Activated T-helper 2 cell treated with anti-CD3 and anti-CD28 coated beads, Interferon-gamma antibody, Interleukin-2, Interleukin-4, amounts not matched to agents 10 μg/mL and 5 μg/mL and 100 μg/mL, durations not matched to agents 14 hours and 24 hours and 36 hours (primary cell): Measurements from ENCODE around the gene MRGPRD. TPM values are rescaled to one million over a fixed set of nuclear protein-coding genes. Genes with fewer than 3 reads are reported as not detected.

Experiments
- DNase-seq: peaks from one replicate; pipeline ENCODE4 v3.0.0; 2021; ENCODE audit warnings: low spot score
- H3K27ac Mint-ChIP-seq: one replicate; pipeline ENCODE4 v1.8.0; 2021; ENCODE audit warnings: mixed read lengths
- H3K27me3 Mint-ChIP-seq: one replicate; pipeline ENCODE4 v1.8.0; 2021; ENCODE audit warnings: low read depth, mixed read lengths
- H3K36me3 Mint-ChIP-seq: one replicate; pipeline ENCODE4 v1.8.0; 2021; ENCODE audit warnings: low read depth, mixed read lengths
- H3K4me1 Mint-ChIP-seq: one replicate; pipeline ENCODE4 v1.8.0; 2021; ENCODE audit warnings: low read depth, mixed read lengths
- H3K4me3 Mint-ChIP-seq: one replicate; pipeline ENCODE4 v1.8.0; 2021; ENCODE audit warnings: low read depth, mild to moderate bottlenecking, moderate library complexity, mixed read lengths
- H3K9me3 Mint-ChIP-seq: one replicate; pipeline ENCODE4 v1.8.0; 2021; ENCODE audit warnings: mixed read lengths
- intact Hi-C: fragments of 100-400 bp; cut with micrococcal nuclease; formaldehyde crosslinking; loops from one replicate; pipeline ENCODE4 v1.15.1; 2023
- total RNA-seq: library from RNA; stranded (reverse); gene quantifications from 2 replicates; pipeline ENCODE4 v1.2.3, GENCODE V29; 2022

MRGPRD gene
- total RNA-seq, 1 donor from 2014 or later, result not detected

GRCh38 chr11:68954836-68955606, 25.8 kb downstream of the MRGPRD start:
- no peak for DNase-seq
- Mint-ChIP-seq H3K36me3 (no peaks in the 10 kb centered on the region), H3K27ac (no peak overlapping the region), H3K27me3 (no peaks in the 10 kb centered on the region), H3K4me1 (no peaks in the 10 kb centered on the region), H3K4me3 (no peak overlapping the region), H3K9me3 (no peaks in the 10 kb centered on the region)
- intact Hi-C loops, result no loop called here

- H3K27me3 Mint-ChIP-seq, result no peaks in the 10 kb centered on the region
- intact Hi-C loops, result no loop called here
- H3K4me3 Mint-ChIP-seq, result no peak overlapping the region
- no peak overlapping the region for H3K27ac Mint-ChIP-seq
- H3K4me1 Mint-ChIP-seq, result peaks cover under 1% of the 10 kb centered on the region
- DNase-seq, result no peak
- H3K36me3 Mint-ChIP-seq, result no peaks in the 10 kb centered on the region
- H3K9me3 Mint-ChIP-seq, result no peaks in the 10 kb centered on the region
Observed at GRCh38 chr11:68950762-68951161, 30.0 kb downstream of the MRGPRD start.

DNA sequence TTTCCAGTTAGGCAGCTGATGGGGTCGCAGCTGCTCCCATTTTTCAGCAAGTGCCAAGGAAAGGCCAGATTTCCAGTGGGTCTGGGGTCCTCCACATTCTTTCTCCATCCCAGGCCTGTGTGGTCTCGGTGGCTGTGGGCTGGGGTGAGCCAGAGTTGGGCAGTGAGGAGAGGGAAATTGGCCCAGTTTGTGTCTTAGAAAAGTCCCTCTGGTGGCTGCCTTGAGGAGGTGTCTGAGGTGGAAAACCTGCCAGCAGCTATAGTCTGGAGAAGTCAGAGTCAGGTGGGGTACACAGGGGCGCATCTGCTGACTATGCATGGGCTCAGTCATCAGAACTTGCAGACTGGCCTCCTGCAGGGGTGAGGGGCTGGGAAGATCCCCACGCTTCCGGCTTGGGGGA, 30.5 kb downstream of the MRGPRD start:
- H3K4me3 Mint-ChIP-seq, result no peak overlapping the region
- H3K27ac Mint-ChIP-seq, result no peak overlapping the region
- H3K9me3 Mint-ChIP-seq, result no peaks in the 10 kb centered on the region
- DNase-seq, result no peak
- H3K27me3 Mint-ChIP-seq, result no peaks in the 10 kb centered on the region
- no peaks in the 10 kb centered on the region for H3K36me3 Mint-ChIP-seq
- intact Hi-C loops, result no loop called here
- peaks cover 2% of the 10 kb centered on the region for H3K4me1 Mint-ChIP-seq

DNA sequence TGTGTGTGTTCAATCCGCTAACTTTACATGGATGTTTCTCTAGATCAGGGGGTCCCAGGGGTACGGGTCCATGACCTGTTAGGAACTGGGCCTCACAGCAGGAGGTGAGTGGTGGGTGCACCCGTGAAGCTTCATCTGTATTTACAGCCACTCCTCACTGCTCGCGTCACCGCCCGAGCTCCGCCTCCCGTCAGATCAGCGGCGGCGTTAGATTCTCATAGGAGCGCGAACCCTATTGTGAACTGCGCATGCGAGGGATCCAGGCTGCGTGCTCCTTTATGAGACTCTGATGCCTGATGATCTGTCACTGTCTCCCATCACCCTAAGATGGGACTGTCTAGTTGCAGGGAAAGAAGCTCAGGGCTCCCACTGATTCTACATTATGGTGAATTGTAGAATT, 31.9 kb downstream of the MRGPRD start:
- Mint-ChIP-seq H3K36me3 (no peaks in the 10 kb centered on the region), H3K27ac (no peak overlapping the region), H3K9me3 (no peaks in the 10 kb centered on the region), H3K27me3 (no peaks in the 10 kb centered on the region), H3K4me1 (peaks cover 2% of the 10 kb centered on the region), H3K4me3 (no peak overlapping the region)
- no peak for DNase-seq
- intact Hi-C loops, result no loop called here

DNA sequence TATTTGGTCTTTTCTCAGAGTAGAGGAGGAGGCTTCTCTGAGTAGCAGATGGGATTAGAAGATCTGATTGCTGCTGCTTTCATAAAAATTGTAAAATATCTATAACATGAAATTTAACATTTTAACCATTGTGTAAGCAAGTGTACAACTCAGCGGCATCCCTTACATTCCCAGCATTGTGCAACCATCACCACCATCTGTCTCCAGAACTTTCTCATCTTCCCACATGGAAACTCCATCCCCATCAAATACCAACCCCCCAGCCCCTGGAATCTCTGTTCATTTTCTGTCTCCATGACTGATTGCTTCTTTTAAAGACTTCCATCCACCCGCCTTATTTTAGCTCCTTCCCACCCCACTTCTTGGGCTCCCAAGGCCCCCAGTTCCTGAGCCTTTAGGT, 32.3 kb downstream of the MRGPRD start:
- Mint-ChIP-seq H3K4me3 (no peak overlapping the region), H3K27ac (no peak overlapping the region), H3K27me3 (no peaks in the 10 kb centered on the region), H3K36me3 (no peaks in the 10 kb centered on the region), H3K4me1 (peaks cover 2% of the 10 kb centered on the region), H3K9me3 (no peaks in the 10 kb centered on the region)
- intact Hi-C loops, result no loop called here
- no peak for DNase-seq

- intact Hi-C loops, result no loop called here
- Mint-ChIP-seq H3K4me1 (peaks cover 2% of the 10 kb centered on the region), H3K36me3 (no peaks in the 10 kb centered on the region), H3K27me3 (no peaks in the 10 kb centered on the region), H3K9me3 (no peaks in the 10 kb centered on the region), H3K27ac (no peak overlapping the region), H3K4me3 (no peak overlapping the region)
- DNase-seq, result no peak
Observed at GRCh38 chr11:68947151-68947550, 33.6 kb downstream of the MRGPRD start.

DNA sequence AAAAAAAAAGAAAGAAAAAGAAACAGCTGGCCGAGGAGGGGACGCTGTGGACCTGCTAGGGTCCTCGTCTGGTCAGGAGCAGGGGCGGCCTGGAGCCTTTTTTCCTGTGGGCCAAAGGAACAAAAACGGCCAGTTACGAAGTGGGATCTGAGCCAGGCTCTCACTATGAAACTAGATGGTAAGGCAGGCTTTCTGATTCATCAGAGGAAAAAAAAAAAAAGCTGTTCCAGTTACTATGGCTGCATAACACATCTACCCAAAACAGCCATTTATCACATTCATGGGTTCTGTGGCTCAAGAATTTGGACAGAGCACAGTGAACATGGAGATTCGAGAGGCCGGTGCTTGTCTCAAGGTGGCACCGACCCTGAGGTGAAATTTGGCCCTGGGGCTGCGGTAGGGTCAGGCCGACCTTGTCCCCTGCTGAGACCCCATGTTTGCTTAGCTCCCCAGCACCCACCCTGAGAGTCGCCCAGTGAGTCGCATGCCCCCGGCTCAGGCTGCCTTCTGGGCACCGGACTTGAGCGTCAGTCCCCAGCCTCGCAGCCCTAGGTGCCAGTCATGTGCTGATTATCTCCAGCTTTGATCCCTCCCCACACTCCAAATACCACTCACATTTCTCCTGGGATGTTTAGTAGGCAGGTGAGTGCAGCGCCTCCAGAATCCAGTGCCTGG, 34.2 kb downstream of the MRGPRD start:
- Mint-ChIP-seq H3K36me3 (no peaks in the 10 kb centered on the region), H3K4me1 (peaks cover 2% of the 10 kb centered on the region), H3K27me3 (no peaks in the 10 kb centered on the region), H3K27ac (no peak overlapping the region), H3K9me3 (no peaks in the 10 kb centered on the region), H3K4me3 (no peak overlapping the region)
- intact Hi-C loops, result no loop called here
- no peak for DNase-seq

DNA sequence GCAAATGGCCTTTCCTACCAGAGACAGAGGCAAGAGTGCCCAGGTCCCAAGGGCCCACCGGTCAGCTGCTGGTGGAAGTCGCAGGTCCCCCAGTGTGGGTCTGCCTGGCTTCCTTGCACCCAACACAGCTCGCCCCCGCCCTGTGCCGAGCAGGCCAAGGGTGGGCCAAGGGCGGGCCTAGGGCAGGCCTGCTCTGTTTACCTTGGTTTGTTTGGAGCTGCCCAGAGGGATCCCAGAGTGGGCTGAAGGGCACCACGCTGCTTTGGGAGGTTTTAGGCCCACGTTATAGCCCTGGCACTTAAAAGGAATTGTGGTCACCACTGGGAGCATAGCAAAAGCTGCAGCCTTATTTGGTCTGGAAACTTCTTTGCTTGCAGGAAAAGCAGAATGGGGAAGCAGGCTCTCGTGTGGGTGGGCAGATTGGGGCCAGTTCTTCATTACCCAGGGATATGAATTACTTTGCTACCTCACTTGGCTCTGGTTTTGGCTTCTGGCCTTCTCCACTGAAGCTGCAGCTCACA, 38.0 kb downstream of the MRGPRD start:
- no peaks in the 10 kb centered on the region for H3K9me3 Mint-ChIP-seq

GRCh38 chr11:68942095-68942620, 38.6 kb downstream of the MRGPRD start:
- Mint-ChIP-seq H3K27me3 (no peaks in the 10 kb centered on the region), H3K9me3 (no peaks in the 10 kb centered on the region), H3K36me3 (peaks cover 16% of the 10 kb centered on the region), H3K4me3 (no peak overlapping the region), H3K4me1 (peaks cover 2% of the 10 kb centered on the region), H3K27ac (no peak overlapping the region)
- intact Hi-C loops, result no loop called here
- DNase-seq, result no peak

More for the DNA sequence above, 38.0 kb downstream of the MRGPRD start:
- Mint-ChIP-seq H3K36me3 (peaks cover 16% of the 10 kb centered on the region), H3K27ac (no peak overlapping the region), H3K27me3 (no peaks in the 10 kb centered on the region), H3K4me1 (peaks cover 2% of the 10 kb centered on the region), H3K4me3 (no peak overlapping the region)
- intact Hi-C loops, result no loop called here
- DNase-seq, result no peak

DNA sequence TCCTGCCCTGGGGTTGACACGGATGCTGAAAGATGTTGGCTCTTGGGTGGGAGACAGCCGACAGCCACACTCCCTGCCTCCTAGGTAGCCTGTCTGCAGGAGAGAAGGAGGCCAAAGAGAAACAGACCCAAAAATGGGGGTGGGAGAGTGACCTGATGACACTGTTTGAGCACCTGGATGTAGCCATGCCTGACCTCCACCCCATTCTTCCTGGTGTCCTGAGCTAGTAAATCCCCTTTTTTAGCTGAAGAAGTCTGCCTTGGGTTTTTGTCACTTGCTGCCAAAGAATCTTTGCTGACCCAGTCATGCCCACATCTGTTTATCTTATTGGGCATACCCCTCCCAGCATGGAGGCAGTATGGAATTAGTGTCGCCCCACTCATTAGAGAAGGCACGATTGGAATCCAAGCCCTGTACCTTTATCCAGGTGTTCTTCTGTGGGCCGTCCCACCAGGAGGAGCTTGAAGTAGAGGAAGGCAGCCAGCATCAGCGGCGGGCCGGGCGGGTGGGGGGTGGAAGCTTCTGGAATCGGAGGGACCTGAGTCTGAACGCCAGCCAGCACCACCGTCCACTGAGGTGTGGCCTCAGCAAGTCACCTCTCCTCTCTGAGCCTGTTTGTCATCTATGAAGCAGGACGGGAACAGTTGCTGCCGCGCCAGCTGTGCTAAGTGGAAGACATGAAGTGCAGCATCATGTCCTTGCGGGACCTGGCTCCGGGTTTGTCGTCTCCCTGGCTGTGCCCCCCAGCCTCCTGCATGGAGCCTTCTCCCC, 39.3 kb downstream of the MRGPRD start:
- Mint-ChIP-seq H3K9me3 (no peaks in the 10 kb centered on the region), H3K4me3 (no peak overlapping the region), H3K36me3 (peaks cover 16% of the 10 kb centered on the region), H3K27me3 (no peaks in the 10 kb centered on the region), H3K4me1 (peaks cover 2% of the 10 kb centered on the region), H3K27ac (no peak overlapping the region)
- DNase-seq, result no peak
- intact Hi-C loops, result no loop called here

DNA sequence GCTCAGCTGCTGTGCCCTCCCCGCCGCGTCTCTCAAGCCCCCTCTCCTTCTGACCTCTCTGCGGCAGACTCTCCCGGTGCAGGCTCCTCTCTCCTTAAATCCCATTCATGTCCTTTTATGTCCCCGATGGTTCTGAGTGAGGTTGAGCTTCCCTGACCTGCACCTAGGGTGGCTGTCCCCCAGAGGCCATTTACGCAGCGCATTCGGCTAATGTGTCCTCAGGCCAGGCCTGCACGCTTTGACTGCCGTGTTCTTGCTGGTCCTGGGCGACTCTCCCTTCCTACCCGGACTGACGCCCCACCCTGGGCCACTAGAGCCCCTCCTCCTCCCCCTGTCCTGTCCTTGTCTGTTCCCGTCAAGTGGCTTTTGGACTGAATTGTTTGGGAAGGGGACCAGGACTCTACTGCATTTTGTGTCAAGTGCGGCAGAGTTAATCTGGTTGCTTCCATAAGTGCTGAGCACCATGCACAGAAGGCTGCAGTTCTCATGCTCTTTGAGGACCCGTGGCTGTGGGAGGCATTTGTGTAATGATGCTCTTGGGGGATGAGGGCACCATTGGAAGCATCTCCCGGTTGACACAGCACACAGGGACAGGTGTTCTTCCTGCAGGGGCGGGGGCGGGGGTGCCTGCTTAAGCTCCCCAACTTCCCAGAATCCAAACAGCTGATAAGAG, 40.0 kb downstream of the MRGPRD start:
- no peak overlapping the region for H3K4me3 Mint-ChIP-seq
- H3K36me3 Mint-ChIP-seq, result peaks cover 16% of the 10 kb centered on the region
- intact Hi-C loops, result no loop called here
- no peaks in the 10 kb centered on the region for H3K27me3 Mint-ChIP-seq
- H3K9me3 Mint-ChIP-seq, result no peaks in the 10 kb centered on the region
- H3K4me1 Mint-ChIP-seq, result peaks cover 1% of the 10 kb centered on the region
- no peak for DNase-seq
- H3K27ac Mint-ChIP-seq, result no peak overlapping the region
